GM18511 (cell line): ENCODE data around the gene SUPT3H.
"Not testable (repeated sequence)": the region's sequence is repeated elsewhere in the genome, so short reads cannot be mapped to it uniquely, and the experiment has no call there.

Experiments
- ATAC-seq: cut with Tn5 transposase; IDR thresholded peaks from one replicate; pipeline ENCODE4 v1.9.1; 2021; ENCODE audit warnings: mild to moderate bottlenecking, moderate library complexity; ENCODE audit not compliant: unreplicated experiment

The SUPT3H gene

GRCh38 chr6:45073771-45074170, 304.0 kb downstream of the SUPT3H start:
- no peak for ATAC-seq

- no peak for ATAC-seq
Observed at GRCh38 chr6:45072673-45073072, 305.1 kb downstream of the SUPT3H start.

GRCh38 chr6:45072016-45072415, 305.7 kb downstream of the SUPT3H start:
- ATAC-seq = no peak

GRCh38 chr6:45069091-45069490, 308.6 kb downstream of the SUPT3H start:
- no peak for ATAC-seq

GRCh38 chr6:45067446-45067845, 310.3 kb downstream of the SUPT3H start:
- ATAC-seq = not testable (repeated sequence)

- not testable (repeated sequence) for ATAC-seq
Observed at GRCh38 chr6:45062659-45063058, 315.1 kb downstream of the SUPT3H start.

- ATAC-seq = no peak
Observed at GRCh38 chr6:45057711-45058110, 320.0 kb downstream of the SUPT3H start.

- no peak for ATAC-seq
Observed at GRCh38 chr6:45054610-45055009, 323.1 kb downstream of the SUPT3H start.

- no peak for ATAC-seq
Observed at GRCh38 chr6:45052325-45052724, 325.4 kb downstream of the SUPT3H start.

- ATAC-seq = no peak
Observed at GRCh38 chr6:45049188-45049843, 328.4 kb downstream of the SUPT3H start.

GRCh38 chr6:45047573-45047972, 330.2 kb downstream of the SUPT3H start:
- no peak for ATAC-seq

GRCh38 chr6:45045253-45045601, 332.5 kb downstream of the SUPT3H start:
- ATAC-seq = no peak

GRCh38 chr6:45044510-45045252, 333.1 kb downstream of the SUPT3H start:
- no peak for ATAC-seq

GRCh38 chr6:45044086-45044485, 333.6 kb downstream of the SUPT3H start:
- no peak for ATAC-seq

GRCh38 chr6:45042673-45043072, 335.1 kb downstream of the SUPT3H start:
- not testable (repeated sequence) for ATAC-seq

- ATAC-seq = no peak
Observed at GRCh38 chr6:45038226-45038625, 339.5 kb downstream of the SUPT3H start.

- ATAC-seq = no peak
Observed at GRCh38 chr6:45036103-45036502, 341.6 kb downstream of the SUPT3H start.

GRCh38 chr6:45032426-45032825, 345.3 kb downstream of the SUPT3H start:
- ATAC-seq = no peak

GRCh38 chr6:45031601-45032000, 346.1 kb downstream of the SUPT3H start:
- ATAC-seq = no peak

- ATAC-seq = no peak
Observed at GRCh38 chr6:45027126-45027525, 350.6 kb downstream of the SUPT3H start.

GRCh38 chr6:45026003-45026516, 351.7 kb downstream of the SUPT3H start:
- no peak for ATAC-seq

- ATAC-seq = no peak
Observed at GRCh38 chr6:45024610-45025009, 353.1 kb downstream of the SUPT3H start.
